ENCODE data around the gene CLNK. TPM values are rescaled to one million over a fixed set of nuclear protein-coding genes. Genes with fewer than 3 reads are reported as not detected.

The CLNK gene
- polyA plus RNA-seq, 3 donors = not detected

- H3K27me3 Mint-ChIP-seq (ENCODE audit: low read depth in 3 of 3) = peaks cover 0 to 4% (median 3%) of the 10 kb centered on the region in 3 donors
- 88% methylated on average over 4 of the region's 5 CpGs for WGBS (ENCODE audit: insufficient coverage)
- DNase-seq = no peak
These were observed 160.3 kb downstream of the CLNK start for GRCh38 chr4:10524196-10524833.

DNA sequence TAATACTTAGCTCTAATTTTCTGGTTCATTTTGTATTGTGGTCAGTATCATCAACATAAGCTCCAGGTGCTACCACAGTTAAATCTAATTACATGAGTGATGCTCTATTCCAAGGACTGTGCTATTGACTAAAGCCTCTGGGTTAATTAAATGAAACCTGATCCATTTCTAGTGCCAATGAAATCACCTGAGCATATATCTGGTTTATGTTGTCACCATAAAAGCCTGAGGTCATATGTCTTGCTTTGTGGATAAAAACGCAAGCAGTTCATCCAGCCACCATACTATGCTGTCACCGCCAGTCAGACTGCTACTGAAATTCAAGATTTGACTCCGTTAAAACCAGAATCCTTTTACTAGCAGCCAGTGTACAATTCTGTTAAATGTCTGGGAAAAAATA is 163.1 kb downstream of the CLNK start:
- Histone ChIP-seq H3K27me3 (ENCODE audit: control insufficient read depth in 2 of 2, insufficient read depth in 2 of 2, low read length in 2 of 2) (no peaks in the 10 kb centered on the region), H3K27ac (ENCODE audit: low read depth in 1 of 2, low read length in 2 of 2) (no peak overlapping the region), H3K4me1 (ENCODE audit: control insufficient read depth in 1 of 2, insufficient read depth in 2 of 2, low read length in 2 of 2) (no peaks in the 10 kb centered on the region), H3K9me3 (replicated peaks in 1 of 2; ENCODE audit: control insufficient read depth in 1 of 2, insufficient read depth in 1 of 2, low read length in 2 of 2) (no peaks in the 10 kb centered on the region), H2AFZ (ENCODE audit: insufficient read depth, low read depth, low read length, poor library complexity, severe bottlenecking) (no peak overlapping the region), H3K79me2 (ENCODE audit: insufficient read depth, low read length) (no peaks in the 10 kb centered on the region), H3K4me3 (replicated peaks in 1 of 3; ENCODE audit: low read depth in 2 of 3, low read length in 3 of 3) (no peak overlapping the region), H3K36me3 (replicated peaks in 1 of 2; ENCODE audit: control insufficient read depth in 1 of 2, insufficient read depth in 2 of 2, low read length in 2 of 2) (no peaks in the 10 kb centered on the region), H3K9ac (ENCODE audit: insufficient read depth, low read length, poor library complexity, severe bottlenecking) (no peak overlapping the region), H4K20me1 (ENCODE audit: insufficient read depth, low read length) (no peaks in the 10 kb centered on the region), H3K4me2 (replicated peaks; ENCODE audit: extremely low read depth, low read length, poor library complexity, severe bottlenecking) (no peak overlapping the region)
- TF ChIP-seq CTCF (IDR thresholded peaks at IDR 0.05) = no peak
- no peak overlapping the region for H3K4me3 Mint-ChIP-seq
- WGBS (ENCODE audit: insufficient coverage) = no CpG with 5 or more reads among the region's 3 CpGs
- intact Hi-C loops (cut with micrococcal nuclease) = no loop called here
- H3K36me3 Mint-ChIP-seq = no peaks in the 10 kb centered on the region
- H3K27me3 Mint-ChIP-seq (ENCODE audit: low read depth in 3 of 3) = peaks cover 0 to 5% (median 3%) of the 10 kb centered on the region in 3 donors
- peaks cover 0 to 9% (median 0%) of the 10 kb centered on the region in 7 donors for H3K9me3 Mint-ChIP-seq
- no peak for DNase-seq
- H3K4me1 Mint-ChIP-seq = peaks cover 17% of the 10 kb centered on the region
- no peak overlapping the region for H3K27ac Mint-ChIP-seq

More at GRCh38 chr4:10524196-10524833, 160.3 kb downstream of the CLNK start:
- Histone ChIP-seq H2AFZ (ENCODE audit: insufficient read depth, low read depth, low read length, poor library complexity, severe bottlenecking) (no peak overlapping the region), H3K9me3 (replicated peaks in 1 of 2; ENCODE audit: control insufficient read depth in 1 of 2, insufficient read depth in 1 of 2, low read length in 2 of 2) (no peaks in the 10 kb centered on the region), H3K4me1 (ENCODE audit: control insufficient read depth in 1 of 2, insufficient read depth in 2 of 2, low read length in 2 of 2) (no peaks in the 10 kb centered on the region), H3K36me3 (replicated peaks in 1 of 2; ENCODE audit: control insufficient read depth in 1 of 2, insufficient read depth in 2 of 2, low read length in 2 of 2) (no peaks in the 10 kb centered on the region), H3K4me3 (replicated peaks in 1 of 3; ENCODE audit: low read depth in 2 of 3, low read length in 3 of 3) (no peak overlapping the region), H3K4me2 (replicated peaks; ENCODE audit: extremely low read depth, low read length, poor library complexity, severe bottlenecking) (no peak overlapping the region), H3K79me2 (ENCODE audit: insufficient read depth, low read length) (no peaks in the 10 kb centered on the region), H3K27ac (ENCODE audit: low read depth in 1 of 2, low read length in 2 of 2) (no peak overlapping the region), H3K9ac (ENCODE audit: insufficient read depth, low read length, poor library complexity, severe bottlenecking) (no peak overlapping the region), H3K27me3 (ENCODE audit: control insufficient read depth in 2 of 2, insufficient read depth in 2 of 2, low read length in 2 of 2) (no peaks in the 10 kb centered on the region), H4K20me1 (ENCODE audit: insufficient read depth, low read length) (no peaks in the 10 kb centered on the region)
- Mint-ChIP-seq H3K4me1 (peaks cover 10% of the 10 kb centered on the region), H3K27ac (no peak overlapping the region), H3K36me3 (no peaks in the 10 kb centered on the region), H3K4me3 (no peak overlapping the region), H3K9me3 (peaks cover 0 to 6% (median 0%) of the 10 kb centered on the region in 7 donors)
- TF ChIP-seq CTCF (IDR thresholded peaks at IDR 0.05) = no peak
- intact Hi-C loops (cut with micrococcal nuclease) = no loop called here
